GM18873 (cell line): Measurements from ENCODE around the gene UNC119.

Source experiments
- ATAC-seq: cut with Tn5 transposase; IDR thresholded peaks from one replicate; pipeline ENCODE4 v1.9.1; 2021; ENCODE audit warnings: mild to moderate bottlenecking, moderate library complexity, moderate number of reproducible peaks; ENCODE audit not compliant: unreplicated experiment, low FRiP score

UNC119 gene

GRCh38 chr17:28545787-28546415 lies 6.5 kb downstream of the UNC119 start:
- ATAC-seq: no peak

GRCh38 chr17:28545141-28545503 lies 7.3 kb downstream of the UNC119 start:
- no peak for ATAC-seq

- no peak for ATAC-seq
Observed at GRCh38 chr17:28544402-28545140, 7.9 kb downstream of the UNC119 start.

- no peak for ATAC-seq
Observed at GRCh38 chr17:28541439-28541838, 11.0 kb downstream of the UNC119 start.

- no peak for ATAC-seq
Observed at GRCh38 chr17:28540231-28540630, 12.2 kb downstream of the UNC119 start.

- ATAC-seq: no peak
Observed at GRCh38 chr17:28538296-28538895, 14.0 kb downstream of the UNC119 start.

GRCh38 chr17:28537219-28537610 lies 15.2 kb downstream of the UNC119 start:
- no peak for ATAC-seq

- ATAC-seq: no peak
Observed at GRCh38 chr17:28536532-28537218, 15.7 kb downstream of the UNC119 start.

- ATAC-seq: no peak
Observed at GRCh38 chr17:28534740-28535375, 17.6 kb downstream of the UNC119 start.

GRCh38 chr17:28533091-28533807 lies 19.2 kb downstream of the UNC119 start:
- ATAC-seq: no peak

GRCh38 chr17:28532050-28532960 lies 20.1 kb downstream of the UNC119 start:
- ATAC-seq: no peak

- ATAC-seq: no peak
Observed at GRCh38 chr17:28530926-28531325, 21.5 kb downstream of the UNC119 start.

- ATAC-seq: no peak
Observed at GRCh38 chr17:28530250-28530649, 22.2 kb downstream of the UNC119 start.

- ATAC-seq: no peak
Observed at GRCh38 chr17:28529013-28529400, 23.4 kb downstream of the UNC119 start.

GRCh38 chr17:28528327-28529012 lies 24.0 kb downstream of the UNC119 start:
- ATAC-seq: no peak

- no peak for ATAC-seq
Observed at GRCh38 chr17:28527859-28528258, 24.6 kb downstream of the UNC119 start.

- no peak for ATAC-seq
Observed at GRCh38 chr17:28527181-28527681, 25.2 kb downstream of the UNC119 start.

- ATAC-seq: no peak
Observed at GRCh38 chr17:28526381-28526780, 26.0 kb downstream of the UNC119 start.
